Sigmoid colon (tissue), 4 donors: ENCODE measurements around the gene C1S.

ENCODE experiments used
- CTCF ChIP-seq, 4 experiments: fragments of 450-650 bp in 3 of 4; fragments of 200-600 bp in 1 of 4; IDR thresholded peaks; one replicate each; pipeline ENCODE4 v1.5.1; 2016 to 2019; ENCODE audit warnings: antibody characterized with exemption in 4 of 4, mild to moderate bottlenecking in 3 of 4, moderate library complexity in 2 of 4
- EP300 ChIP-seq, 4 donors: sonication (generic); formaldehyde crosslinking; IDR thresholded peaks; one replicate each; pipeline ENCODE4 v1.6.1; 2017; ENCODE audit warnings: antibody characterized with exemption in 4 of 4
- POLR2A ChIP-seq, 2 donors: fragments of 450-650 bp; IDR thresholded peaks; one replicate each; pipeline ENCODE4 v1.6.1; 2016; ENCODE audit warnings: antibody characterized with exemption in 2 of 2, mild to moderate bottlenecking in 2 of 2, moderate library complexity in 2 of 2
- POLR2AphosphoS5 ChIP-seq, 4 donors: sonication (generic); formaldehyde crosslinking; IDR thresholded peaks; one replicate each; pipeline ENCODE4 v1.6.1; 2017; ENCODE audit warnings: antibody characterized with exemption in 4 of 4

- TF ChIP-seq CTCF (IDR thresholded peaks at IDR 0.05) (no peak), POLR2A (IDR thresholded peaks at IDR 0.05) (no peak), EP300 (IDR thresholded peaks at IDR 0.05) (no peak), POLR2AphosphoS5 (IDR thresholded peaks at IDR 0.05) (no peak)
These were observed 32.5 kb downstream of the C1S start for GRCh38 chr12:7092986-7093460.
